GM18907 (cell line): ENCODE results near the gene SMARCA1.

Experiments used
- ATAC-seq: cut with Tn5 transposase; IDR thresholded peaks from one replicate; pipeline ENCODE4 v1.9.1; 2021; ENCODE audit warnings: mild to moderate bottlenecking, moderate library complexity; ENCODE audit not compliant: unreplicated experiment

The SMARCA1 gene

DNA sequence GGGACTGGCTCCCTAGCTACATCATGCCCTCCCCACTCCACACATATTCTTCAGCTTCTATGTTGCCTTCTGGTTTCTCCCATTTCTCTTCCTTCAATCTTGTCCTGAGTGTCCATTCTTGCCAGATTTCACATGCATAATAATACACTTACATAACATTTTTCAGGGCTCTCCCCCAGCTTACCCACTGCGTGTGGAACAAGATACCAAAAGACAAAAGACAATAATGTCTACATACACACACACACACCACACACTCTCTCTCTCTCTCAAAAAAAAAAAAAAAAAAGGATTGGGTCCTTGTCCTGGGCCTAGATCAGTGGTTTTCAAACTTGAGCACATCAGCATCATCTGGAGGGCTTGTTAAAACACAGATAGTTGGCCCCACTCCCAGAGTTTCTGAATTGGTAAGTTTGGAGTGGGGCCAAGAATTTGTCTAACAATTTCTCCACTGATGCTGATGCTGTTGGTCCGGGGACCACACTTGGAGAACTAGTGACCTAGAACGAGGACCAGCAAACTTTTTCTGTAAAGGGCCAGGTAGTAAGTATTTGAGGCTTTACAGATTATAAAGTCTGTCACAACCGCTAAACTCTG is 6.5 kb upstream of the SMARCA1 start:
- ATAC-seq: no peak

DNA sequence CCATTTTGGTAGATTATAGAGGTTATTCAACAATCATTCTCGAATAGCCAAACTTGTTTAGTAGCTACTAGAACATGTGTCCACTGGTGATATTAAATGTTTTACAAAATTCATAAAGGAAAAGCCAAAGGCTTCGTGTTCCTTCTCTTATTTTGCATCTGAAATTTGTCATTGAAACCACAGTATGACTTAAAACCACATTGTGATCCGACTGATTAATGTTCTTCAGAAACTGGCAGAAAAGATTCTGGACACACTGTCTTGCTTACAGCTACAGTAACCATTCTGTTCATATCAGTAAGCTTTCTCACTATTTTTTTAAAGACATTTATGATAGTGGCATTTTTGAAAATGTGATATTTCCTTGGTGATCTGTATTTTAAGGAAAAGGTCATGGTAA is 2.6 kb upstream of the SMARCA1 start:
- ATAC-seq: no peak

DNA sequence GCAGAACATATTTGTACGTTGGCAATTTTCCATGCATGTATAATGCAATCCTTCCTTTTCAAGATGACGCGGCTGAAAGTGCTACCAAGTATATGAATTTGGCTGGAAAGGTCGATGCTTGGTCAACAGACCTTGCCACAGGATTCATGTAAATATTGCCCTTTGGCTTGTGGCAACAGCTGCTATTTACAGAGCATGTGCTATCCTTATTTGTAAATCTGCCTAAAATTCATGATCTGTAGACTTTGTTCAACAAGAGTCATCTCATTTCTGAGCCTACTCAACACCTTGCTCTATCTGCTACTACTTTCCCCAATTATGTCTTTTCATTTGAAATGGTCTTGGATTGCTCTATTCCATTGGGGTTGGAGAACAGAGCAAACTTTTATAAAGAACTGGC is 1.9 kb upstream of the SMARCA1 start:
- ATAC-seq: no peak

DNA sequence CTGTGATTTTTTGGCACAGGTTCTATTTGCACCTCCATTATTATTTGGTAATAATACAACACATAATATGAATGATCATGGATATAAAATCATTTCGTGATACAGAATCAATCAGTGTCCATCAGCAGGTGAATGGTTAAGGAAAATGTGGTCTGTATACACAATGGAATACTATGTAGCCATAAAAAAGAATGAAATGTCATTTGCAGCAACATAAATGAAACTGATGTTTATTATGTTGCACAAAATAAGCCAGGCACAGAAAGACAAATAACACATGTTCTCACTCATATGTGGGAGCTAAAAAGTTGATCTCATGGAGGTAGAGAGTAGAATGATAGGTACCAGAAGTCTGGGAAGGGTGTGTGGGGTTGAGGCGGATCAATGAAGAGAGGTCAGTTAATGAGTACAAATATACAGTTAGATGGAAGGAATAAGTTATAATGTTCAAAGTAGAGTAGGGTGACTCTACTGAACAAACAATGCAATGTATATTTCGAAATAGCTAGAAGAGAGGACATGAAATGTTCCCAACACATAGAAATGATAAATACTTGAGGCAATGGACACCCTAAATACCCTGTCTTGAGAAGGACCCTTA is 1.1 kb upstream of the SMARCA1 start:
- no peak for ATAC-seq

DNA sequence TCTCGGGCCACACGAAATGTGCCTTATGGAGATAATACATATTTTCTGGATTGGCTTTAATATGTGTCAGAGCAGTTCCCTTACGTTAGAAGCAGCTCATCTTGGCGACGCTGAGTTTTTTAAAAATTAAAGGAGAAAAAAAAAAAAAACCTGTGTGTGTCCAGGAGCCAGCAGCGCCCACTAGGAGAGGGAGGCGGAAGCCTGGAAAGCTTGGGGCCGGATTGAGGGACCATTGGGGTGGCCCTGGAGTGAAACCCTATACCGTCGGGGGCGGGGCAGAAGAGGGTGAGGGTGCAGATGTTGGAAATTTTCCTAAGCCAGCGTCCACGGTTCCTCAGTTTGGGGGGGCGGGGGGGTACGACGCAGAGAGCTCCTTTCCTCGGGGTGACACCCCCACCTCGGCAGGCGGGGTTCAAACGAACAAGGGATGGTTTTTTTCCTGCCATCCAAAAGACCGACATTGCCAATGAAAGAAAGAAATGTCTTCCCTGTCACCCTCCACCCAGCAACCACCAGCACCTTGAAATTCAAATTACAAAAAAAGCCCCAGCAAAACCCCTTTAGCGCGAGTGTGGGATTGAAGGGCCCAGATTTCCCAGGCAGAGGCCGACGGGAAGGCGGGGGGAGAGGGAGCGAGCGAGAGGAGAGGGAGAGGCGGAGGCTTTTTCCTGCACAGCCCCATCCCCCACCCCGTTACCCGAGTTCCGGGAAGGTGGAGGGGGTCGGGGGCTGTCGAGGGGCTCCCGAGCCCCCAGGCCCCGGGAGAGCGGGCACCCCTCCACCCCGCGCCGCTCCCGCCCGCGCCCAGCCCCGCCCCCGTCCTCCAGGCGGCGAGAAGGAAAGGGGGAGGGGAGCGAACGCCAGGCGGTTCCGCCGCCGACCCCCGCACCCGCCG is 859 bp downstream of the SMARCA1 start:
- no peak for ATAC-seq

DNA sequence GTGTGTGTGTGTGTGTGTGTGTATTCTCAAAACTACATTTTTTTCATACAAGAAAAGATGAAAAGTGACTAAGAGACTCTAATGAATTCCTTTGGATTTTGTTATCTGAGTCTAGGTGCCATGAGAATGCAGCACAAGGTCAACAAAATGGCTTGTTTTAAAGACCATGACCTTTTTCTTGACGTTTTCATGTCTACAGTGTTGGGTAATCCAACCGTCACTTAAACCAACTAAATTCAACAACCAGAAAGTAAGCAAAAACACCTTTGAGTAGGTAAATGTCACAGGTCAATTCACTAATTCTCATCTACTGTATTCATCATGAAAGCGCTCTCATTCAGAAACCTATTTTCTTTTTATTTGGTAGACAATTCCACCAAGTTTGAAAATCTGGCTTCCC is 3.1 kb downstream of the SMARCA1 start:
- no peak for ATAC-seq

DNA sequence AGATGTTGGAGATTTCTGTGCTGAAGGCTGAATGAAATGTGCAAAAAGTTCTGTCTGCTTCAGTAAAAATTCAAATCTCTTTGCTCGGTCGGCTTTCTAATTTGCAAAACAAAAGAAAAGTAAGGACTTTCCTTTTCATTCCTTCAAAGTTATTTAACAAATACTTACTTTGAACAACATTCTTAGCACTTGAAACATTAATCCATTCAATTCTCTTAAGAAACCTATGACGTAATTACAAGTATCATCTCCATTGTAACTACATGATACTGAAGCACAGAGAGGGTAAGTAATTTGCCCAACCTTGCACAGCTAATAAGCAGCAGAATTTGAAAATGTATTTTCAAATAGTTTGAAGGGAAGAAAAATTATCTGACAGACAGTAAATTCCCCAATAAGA is 6.9 kb downstream of the SMARCA1 start:
- ATAC-seq: no peak

DNA sequence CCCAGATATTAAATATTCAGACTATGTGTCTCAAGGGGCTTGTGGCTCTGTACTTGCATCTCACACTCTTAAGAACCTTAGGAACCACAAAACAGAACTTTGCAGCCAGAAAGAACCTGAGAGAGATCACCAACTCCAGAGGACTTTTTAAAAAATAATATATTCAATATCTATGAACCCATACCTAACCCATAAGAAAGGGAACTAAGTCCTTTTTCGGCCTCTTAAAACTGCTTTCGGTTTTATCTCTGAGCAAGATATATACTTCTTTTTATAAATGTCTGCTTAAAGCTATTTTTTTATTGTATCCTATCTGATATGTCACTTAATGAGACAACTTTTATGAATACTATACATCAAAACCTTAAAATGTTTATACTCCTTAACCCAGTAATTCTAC is 10.9 kb downstream of the SMARCA1 start:
- ATAC-seq: no peak

DNA sequence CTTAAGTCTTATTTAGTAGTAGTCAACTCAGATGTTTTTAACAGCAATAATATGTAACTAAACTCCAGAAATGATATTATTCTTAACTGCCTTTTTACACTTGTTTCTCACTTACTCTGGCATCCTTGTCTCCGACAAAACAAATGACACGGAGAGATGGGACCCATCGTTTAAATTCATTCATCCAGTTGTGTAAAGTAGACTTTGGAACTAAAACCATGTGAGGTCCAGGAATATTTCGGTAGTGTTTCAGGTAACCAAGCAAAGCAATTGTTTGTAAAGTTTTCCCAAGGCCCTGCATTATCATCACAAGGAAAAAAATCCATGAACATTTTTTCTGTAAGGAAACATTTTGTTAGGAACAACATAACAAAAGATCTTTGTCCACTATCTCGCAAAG is 11.6 kb downstream of the SMARCA1 start:
- ATAC-seq: no peak

DNA sequence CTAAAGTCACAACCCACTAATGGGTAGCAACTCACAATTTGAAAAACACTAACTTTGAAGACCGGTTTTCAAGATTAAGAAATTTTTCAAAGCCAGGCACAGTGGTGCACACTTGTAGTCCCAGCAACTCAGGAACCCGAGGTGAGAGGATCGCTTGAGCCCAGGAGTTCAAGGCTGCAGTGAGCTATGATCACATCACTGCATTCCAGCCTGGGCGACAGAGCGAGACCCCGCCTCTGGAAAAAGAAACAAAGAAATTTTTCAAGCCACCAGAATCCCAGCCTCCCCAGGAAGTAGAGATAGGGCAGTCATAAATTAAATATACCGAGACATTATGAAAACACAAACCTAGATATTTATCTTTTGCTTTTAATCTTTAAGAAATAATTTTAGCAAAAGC is 13.0 kb downstream of the SMARCA1 start:
- no peak for ATAC-seq

DNA sequence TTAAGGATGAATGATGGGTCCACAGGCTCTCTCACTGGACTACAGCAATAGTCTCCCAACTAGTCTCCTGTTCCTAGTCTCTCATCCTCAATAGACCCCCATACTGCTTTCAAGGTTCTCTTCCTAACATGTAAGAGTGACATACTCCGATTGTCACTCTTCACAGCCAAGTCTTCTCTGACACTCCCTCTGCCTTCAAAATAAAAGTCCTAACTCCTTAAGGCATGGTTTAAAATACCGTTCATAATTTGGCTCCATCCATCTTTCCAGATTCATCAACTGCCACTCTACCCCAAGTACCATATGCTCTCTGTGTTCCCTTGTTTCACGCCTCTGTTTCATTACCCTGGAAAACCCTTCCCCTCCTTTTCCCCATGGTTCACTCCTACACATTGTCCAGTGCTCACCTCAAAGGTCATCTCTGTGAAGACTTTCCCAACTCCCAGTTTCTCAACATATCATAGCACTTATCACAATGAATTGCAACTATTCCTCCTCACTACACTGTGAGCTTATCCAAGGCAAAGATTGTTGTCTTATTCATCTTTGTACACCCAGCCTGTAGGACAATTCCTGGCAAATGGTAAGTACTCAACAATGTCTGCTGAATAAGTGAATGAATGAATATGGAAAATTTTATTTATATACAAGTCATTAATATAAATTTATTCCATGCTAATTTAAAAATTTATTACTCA is 26.0 kb downstream of the SMARCA1 start:
- ATAC-seq: no peak

DNA sequence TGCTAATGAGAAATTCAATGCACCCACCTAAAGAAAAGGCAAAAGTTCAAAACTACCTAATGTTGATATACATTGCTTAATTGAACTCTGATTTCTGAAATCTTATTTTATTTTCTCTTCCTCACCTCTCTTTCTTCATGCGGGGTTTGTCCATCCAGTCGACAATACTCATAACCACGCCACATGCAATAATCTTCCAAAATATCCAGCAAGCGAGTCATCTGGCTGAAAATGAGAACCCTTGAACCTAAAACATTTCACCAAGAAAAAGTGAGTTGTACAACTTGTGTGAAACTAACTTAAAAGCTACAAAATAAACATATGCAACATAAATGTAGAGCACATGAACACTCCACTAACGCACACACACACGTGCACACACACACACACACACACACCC is 26.7 kb downstream of the SMARCA1 start:
- ATAC-seq: no peak

DNA sequence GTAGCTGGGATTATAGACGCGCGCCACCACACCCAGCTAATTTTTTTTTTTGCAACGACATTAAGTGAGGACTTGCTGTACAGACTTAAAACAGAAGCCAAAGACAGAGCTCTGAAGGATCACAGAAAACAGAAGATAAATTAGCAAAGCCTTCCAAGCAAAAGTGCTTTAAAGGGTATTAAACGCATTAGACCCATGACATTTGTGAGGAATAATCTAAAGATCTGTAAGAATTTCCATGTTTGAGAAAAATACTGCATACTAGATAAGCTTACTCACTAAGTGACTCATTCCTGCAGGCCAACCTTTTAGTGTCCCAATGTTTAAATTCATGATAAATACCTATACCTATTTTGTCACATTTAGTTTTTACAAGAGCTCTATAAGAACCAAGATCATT is 27.4 kb downstream of the SMARCA1 start:
- no peak for ATAC-seq

DNA sequence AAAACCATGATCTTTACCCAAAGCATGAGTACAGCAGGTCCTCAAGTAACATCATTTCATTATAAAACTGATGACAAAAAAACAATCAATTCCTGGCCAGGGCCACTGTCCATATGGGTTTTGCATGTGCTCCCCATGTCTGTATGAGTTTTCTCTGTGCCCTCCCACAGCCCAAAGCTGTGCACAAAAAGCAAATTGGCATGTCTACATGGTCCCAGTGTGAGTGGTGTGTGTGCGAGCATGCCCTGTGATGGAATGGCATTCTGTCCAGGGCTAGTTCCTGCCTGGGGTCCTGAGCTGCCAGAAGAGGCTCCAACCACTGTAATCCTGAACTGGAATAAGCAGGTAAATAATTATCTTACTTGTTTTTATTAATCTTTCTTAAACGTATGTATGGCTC is 28.4 kb downstream of the SMARCA1 start:
- no peak for ATAC-seq

DNA sequence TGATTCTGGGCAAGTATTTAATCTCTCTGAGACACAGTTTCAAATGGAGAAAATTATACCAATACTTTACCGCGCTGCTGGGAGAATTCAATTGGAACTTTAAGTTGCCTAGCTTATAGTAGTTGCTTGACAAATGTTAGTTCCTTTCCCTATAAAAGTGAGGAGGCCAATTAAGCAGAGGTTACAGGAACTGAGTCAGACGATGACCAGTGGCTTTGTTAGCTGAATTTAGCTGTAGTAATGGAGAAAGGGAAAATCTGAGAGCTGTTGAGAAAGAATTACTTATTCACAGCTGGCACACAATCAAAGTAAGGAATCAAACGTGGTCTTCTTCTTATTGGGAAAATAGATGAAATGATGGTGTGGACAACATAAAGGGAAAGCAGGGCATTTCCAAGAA is 29.6 kb downstream of the SMARCA1 start:
- ATAC-seq: no peak

DNA sequence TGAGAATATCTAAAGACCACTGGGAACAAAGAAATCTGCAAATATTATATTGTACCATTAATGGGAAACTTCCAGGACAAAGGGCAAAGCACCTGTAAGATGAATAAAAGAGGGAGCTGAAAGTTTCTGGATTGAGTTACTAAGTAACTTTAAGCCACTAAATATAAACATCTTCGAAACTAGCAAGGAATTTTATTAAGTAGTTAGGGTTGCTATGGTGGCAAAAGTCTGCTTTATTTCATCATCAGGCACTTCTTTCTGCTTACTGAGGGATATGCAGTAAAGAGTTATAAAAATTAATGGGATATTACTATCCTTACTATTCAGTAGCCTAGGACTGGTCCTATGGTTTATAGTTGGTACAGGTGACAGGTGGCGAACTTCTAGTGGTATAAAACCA is 33.0 kb downstream of the SMARCA1 start:
- no peak for ATAC-seq

DNA sequence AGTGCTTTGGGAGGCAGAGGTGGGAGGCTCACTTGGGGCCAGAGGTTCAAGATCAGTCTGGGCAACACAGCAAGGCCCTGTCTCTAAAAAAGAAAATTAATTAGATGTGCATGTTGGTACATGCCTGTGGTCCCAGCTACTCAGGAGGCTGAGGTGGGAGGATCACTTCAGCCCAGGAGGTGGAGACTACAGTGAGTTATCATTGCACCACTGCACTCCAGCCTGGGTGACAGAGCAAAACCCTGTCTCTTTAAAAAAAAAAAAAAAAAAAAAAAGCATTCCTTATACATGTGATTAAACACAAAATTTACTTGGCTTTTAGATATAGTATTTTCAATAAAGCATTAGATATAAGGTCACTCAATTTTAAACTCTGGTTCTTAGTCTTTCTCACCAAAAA is 34.9 kb downstream of the SMARCA1 start:
- ATAC-seq: no peak

DNA sequence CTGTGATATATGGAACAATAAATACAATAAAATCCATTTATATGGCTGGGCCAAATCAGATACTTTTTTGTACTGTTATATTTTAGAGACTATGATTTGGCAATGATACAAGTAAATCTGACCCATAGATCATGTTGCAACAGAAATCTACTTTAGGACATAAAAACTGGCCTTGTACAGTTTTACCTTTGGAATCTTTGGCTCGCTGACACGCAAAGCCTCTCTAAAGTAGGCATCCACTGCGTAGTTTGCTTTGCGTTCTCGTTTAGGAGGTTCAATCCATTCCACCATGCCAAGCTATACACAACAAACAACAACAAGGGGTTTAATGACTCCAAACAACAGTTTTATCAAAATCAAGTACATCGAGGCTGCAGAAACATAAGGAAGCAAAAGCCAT is 42.4 kb downstream of the SMARCA1 start:
- no peak for ATAC-seq

DNA sequence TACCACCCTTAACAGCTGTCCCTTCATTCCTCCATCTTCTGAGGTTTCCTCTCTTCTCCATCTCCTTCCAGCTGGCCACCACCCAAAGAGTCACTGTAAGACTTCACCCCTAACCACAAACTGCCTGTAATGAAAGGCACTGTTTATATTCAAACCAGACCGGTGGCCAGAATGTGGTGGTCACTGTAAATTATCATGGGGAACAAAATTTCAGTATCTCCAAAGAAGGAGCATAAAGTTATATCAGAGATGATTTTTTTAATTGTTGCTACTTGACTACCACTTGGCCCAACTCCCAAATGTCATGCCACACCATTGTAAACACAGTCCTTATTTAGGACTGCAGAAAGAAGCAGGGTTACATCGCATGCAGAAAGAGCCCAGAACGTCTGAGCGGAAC is 44.8 kb downstream of the SMARCA1 start:
- ATAC-seq: no peak

DNA sequence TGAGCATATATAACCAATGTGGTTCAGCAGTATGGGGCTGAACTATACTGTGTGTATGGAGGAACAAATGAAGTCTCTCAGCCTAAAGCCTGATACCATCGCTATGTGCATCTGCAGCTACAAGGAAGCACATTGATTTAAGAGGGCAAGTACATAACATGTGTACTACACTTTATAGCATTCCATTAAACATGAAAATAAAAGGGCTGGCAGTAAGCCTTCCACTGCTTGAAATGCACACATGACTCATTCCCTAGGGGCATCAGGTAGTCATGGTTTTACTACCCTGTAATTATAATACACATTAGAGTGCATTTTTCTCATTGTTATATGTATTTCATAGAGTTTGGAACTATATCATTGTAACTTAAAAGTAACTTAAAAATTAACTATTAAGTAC is 51.2 kb downstream of the SMARCA1 start:
- no peak for ATAC-seq

DNA sequence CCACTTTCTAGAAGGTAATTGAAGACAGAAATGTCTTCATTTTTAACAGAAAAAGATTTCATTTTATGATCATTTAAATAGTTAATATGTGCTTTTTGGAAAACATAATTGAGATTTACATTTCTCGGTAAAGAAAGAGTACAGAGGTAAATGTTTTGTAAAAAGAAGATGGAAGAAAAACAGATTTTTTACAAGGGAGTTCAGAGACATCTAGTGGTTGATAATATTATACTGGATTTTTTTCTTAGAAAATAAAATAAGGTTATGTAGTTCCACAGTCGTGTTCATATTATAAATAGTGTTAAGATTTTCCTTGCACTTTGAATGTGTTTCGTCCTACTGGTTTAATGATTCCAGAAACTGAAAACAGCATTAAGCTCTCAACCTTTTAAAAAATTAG is 60.6 kb downstream of the SMARCA1 start:
- ATAC-seq: no peak
